Mucosa of stomach (tissue), 1 donor: ENCODE data around the gene TIMM13.
"Not testable (repeated sequence)": the region's sequence is repeated elsewhere in the genome, so short reads cannot be mapped to it uniquely, and the experiment has no call there.

ENCODE experiments used
- H3K27me3 ChIP-seq: one replicate; pipeline ENCODE4 v1.7.0; 2013; ENCODE audit warnings: mild to moderate bottlenecking, low read length; ENCODE audit not compliant: control insufficient read depth, insufficient read depth
- H3K36me3 ChIP-seq: one replicate; pipeline ENCODE4 v1.7.0; 2013; ENCODE audit warnings: low read length; ENCODE audit not compliant: control insufficient read depth, insufficient read depth
- H3K4me1 ChIP-seq: one replicate; pipeline ENCODE4 v1.7.0; 2013; ENCODE audit warnings: mild to moderate bottlenecking, low read length; ENCODE audit not compliant: control insufficient read depth, insufficient read depth
- H3K4me3 ChIP-seq: one replicate; pipeline ENCODE4 v1.7.0; 2013; ENCODE audit warnings: low read length
- H3K9ac ChIP-seq: one replicate; pipeline ENCODE4 v1.7.0; 2013; ENCODE audit warnings: mild to moderate bottlenecking, low read length, moderate library complexity
- H3K9me3 ChIP-seq: one replicate; pipeline ENCODE4 v1.7.0; 2013; ENCODE audit warnings: mild to moderate bottlenecking, low read length, moderate library complexity; ENCODE audit not compliant: control insufficient read depth
- donor health status: Pancreatic carcinoma.

TIMM13 gene

DNA sequence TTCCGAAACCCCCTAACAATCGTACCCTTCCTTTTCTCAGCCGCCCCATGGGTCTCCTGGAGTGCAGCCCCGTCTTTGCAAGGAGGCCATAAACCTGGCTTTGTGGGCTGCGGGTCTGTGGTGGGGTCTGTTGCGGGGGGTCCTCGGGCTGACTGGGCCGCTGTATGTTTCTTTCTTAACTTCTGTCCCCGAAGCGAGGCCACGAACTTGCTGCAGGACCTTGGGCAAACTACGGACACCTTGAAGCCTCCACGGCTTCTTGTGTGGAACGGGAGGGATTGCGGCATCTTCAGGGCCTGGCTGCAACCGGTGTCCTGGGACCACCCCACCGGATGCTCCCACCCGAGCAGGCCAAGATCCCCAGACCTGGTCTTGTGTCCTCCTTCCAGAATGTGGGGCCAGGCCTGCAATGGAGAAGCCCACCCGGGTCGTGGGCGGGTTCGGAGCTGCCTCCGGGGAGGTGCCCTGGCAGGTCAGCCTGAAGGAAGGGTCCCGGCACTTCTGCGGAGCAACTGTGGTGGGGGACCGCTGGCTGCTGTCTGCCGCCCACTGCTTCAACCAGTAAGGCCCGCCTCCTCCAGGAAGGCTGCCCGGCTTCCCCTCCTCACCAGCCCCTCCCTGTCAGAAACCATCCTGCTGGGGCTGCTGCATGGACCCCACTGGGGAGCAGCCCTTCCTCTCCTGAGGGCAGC, 12.0 kb downstream of the TIMM13 start:
- no peaks in the 10 kb centered on the region for H3K4me1 ChIP-seq
- no peak overlapping the region for H3K4me3 ChIP-seq
- no peaks in the 10 kb centered on the region for H3K27me3 ChIP-seq
- H3K9me3 ChIP-seq: no peaks in the 10 kb centered on the region
- no peaks in the 10 kb centered on the region for H3K36me3 ChIP-seq
- H3K9ac ChIP-seq: no peak overlapping the region

DNA sequence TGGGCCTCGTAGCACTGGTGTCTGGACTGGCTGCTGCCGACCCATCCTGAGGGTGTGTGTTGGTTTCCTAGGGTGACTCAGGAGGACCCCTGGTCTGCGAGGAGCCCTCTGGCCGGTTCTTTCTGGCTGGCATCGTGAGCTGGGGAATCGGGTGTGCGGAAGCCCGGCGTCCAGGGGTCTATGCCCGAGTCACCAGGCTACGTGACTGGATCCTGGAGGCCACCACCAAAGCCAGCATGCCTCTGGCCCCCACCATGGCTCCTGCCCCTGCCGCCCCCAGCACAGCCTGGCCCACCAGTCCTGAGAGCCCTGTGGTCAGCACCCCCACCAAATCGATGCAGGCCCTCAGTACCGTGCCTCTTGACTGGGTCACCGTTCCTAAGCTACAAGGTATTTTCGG, 13.8 kb downstream of the TIMM13 start:
- H3K4me1 ChIP-seq: no peaks in the 10 kb centered on the region
- H3K4me3 ChIP-seq: no peak overlapping the region
- no peaks in the 10 kb centered on the region for H3K9me3 ChIP-seq
- no peak overlapping the region for H3K9ac ChIP-seq
- no peaks in the 10 kb centered on the region for H3K36me3 ChIP-seq
- H3K27me3 ChIP-seq: peaks cover 5% of the 10 kb centered on the region

DNA sequence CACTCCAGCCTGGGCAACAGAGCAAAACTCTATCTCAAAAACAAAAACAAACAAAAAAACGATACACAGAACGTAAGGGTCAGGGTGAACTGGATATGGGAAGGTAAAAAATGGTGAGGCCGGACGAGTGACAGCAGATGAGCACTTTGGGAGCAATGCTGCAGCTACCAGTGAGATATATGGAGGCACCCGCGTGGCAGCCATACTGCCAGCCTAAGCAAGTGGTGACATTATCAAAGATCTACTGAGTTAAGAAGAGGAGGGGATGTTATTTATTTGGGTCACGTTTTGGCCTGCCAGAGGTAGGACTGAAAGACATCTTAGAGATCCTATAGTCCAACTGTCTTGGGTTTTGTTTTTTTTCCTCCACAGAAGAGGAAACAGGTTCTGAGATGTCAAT, 14.2 kb downstream of the TIMM13 start:
- Histone ChIP-seq H3K9me3 (no peaks in the 10 kb centered on the region), H3K9ac (no peak overlapping the region), H3K27me3 (peaks cover 5% of the 10 kb centered on the region), H3K4me3 (no peak overlapping the region), H3K36me3 (no peaks in the 10 kb centered on the region), H3K4me1 (no peaks in the 10 kb centered on the region)

DNA sequence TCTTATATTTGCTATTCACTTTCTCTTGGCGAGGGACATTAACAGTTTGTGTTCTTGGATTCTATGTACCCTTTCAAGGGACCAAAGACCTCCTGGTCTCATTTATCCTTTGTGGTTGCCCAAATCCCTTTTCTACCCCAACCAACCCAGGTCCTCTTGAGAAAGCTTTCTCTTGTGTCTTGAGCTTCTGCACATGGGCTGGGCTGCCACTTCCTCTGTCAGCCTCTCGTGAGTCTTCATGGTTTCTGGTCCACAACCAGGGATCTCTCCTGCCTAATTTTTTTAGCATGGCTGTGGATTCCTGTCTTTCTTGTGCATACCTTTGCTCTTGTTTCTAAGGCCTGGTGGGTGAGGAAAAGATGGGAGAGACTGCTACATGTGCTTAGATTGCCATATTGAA, 14.9 kb downstream of the TIMM13 start:
- no peaks in the 10 kb centered on the region for H3K4me1 ChIP-seq
- H3K9ac ChIP-seq: no peak overlapping the region
- no peaks in the 10 kb centered on the region for H3K9me3 ChIP-seq
- H3K36me3 ChIP-seq: no peaks in the 10 kb centered on the region
- H3K4me3 ChIP-seq: no peak overlapping the region
- peaks cover 5% of the 10 kb centered on the region for H3K27me3 ChIP-seq

DNA sequence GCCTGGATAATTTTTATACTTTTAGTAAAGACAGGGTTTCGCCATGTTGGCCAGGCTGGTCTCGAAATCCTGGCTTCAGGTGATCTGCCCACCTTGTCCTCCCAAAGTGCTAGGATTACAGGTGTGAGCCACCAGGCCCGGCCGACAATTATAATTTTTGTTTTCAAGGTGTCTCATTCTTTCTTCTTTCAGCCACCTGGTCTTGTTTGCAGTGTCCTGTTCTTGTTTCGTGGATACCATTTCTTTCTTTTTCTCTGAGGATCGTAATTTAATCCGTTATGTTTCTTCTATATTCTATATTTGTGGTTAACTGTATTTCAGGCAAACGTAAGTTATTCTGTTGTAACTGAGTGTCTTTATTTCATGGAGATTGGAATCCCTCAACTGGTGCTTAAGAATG, 15.7 kb downstream of the TIMM13 start:
- peaks cover 5% of the 10 kb centered on the region for H3K27me3 ChIP-seq

DNA sequence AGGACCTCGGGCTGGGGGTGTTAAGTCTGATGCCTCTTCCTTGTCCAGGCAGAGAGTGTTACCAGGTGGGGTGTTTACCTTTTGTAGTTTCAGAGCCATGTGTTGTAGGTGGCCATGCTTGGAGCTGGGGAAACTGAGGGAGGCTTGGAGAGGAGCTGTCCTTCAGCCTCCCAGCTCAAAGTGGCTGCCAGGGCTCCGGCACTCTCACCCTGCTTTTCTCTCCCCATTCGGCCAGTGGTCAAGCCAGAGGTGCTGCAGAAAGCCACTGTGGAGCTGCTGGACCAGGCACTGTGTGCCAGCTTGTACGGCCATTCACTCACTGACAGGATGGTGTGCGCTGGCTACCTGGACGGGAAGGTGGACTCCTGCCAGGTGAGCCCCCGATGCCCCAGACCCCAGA, 17.4 kb downstream of the TIMM13 start:
- H3K4me1 ChIP-seq: no peaks in the 10 kb centered on the region
- H3K9ac ChIP-seq: no peak overlapping the region
- H3K4me3 ChIP-seq: no peak overlapping the region
- no peaks in the 10 kb centered on the region for H3K9me3 ChIP-seq
- peaks cover 5% of the 10 kb centered on the region for H3K27me3 ChIP-seq
- no peaks in the 10 kb centered on the region for H3K36me3 ChIP-seq

More for the DNA sequence above, 15.7 kb downstream of the TIMM13 start:
- Histone ChIP-seq H3K36me3 (no peaks in the 10 kb centered on the region), H3K9me3 (no peaks in the 10 kb centered on the region), H3K4me1 (no peaks in the 10 kb centered on the region), H3K4me3 (no peak overlapping the region), H3K9ac (no peak overlapping the region)

DNA sequence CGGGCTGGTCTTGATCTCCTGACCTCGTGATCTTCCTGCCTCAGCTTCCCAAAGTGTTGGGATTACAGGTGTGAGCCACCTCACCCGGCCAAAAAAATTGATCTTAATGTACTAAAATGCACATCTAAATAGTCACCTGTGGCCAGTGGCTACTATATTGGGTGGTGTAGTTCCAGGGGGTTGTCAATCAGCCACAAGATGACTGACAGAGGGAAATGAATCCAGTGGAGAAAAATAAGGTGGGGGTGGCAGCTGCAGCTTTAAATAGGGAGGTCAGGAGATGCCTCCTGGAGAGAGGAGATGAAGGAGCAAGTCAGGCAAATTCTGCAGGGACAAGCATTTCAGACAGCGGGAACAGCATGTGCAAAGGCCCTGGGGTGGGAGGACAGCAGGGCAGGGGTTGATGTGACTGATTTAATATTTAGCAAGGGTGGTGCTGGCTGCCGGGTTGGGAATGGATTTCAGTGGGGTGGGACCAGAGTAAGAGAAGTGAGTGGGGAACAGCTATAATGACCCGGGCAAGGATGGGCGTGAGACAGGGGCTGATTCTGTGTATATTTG, 18.0 kb downstream of the TIMM13 start:
- Histone ChIP-seq H3K9ac (no peak overlapping the region), H3K4me1 (no peaks in the 10 kb centered on the region), H3K9me3 (no peaks in the 10 kb centered on the region), H3K36me3 (no peaks in the 10 kb centered on the region), H3K27me3 (peaks cover 5% of the 10 kb centered on the region), H3K4me3 (no peak overlapping the region)

DNA sequence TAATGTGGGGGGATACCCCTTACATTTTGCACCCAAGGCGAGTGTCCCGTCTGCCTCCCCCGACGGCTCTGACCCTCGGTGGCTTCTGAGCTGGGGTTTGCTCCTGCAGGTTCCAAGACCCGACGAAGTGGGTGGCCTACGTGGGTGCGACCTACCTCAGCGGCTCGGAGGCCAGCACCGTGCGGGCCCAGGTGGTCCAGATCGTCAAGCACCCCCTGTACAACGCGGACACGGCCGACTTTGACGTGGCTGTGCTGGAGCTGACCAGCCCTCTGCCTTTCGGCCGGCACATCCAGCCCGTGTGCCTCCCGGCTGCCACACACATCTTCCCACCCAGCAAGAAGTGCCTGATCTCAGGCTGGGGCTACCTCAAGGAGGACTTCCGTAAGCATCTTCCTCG, 19.1 kb downstream of the TIMM13 start:
- H3K4me3 ChIP-seq: no peak overlapping the region
- no peak overlapping the region for H3K9ac ChIP-seq
- H3K36me3 ChIP-seq: no peaks in the 10 kb centered on the region
- peaks cover 5% of the 10 kb centered on the region for H3K27me3 ChIP-seq
- no peaks in the 10 kb centered on the region for H3K9me3 ChIP-seq
- no peaks in the 10 kb centered on the region for H3K4me1 ChIP-seq

DNA sequence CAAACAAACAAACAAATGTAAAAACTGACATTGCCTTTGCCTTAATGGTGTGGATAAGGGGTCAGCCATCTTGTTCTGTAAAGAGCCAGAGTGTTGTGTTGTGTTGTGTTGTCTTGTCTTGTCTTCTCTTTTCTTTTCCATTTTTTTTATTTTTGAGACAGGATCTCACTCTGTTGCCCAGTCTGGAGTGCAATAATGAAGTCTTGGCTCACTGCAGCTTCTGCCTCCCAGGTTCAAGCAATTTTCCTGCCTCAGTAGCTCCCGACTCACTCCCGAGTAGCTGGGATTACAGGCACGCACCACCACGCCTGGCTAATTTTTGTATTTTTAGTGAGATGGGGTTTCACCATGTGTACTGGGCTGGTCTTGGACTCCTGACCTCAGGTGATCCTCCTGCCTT, 27.8 kb downstream of the TIMM13 start:
- Histone ChIP-seq H3K9ac (no peak overlapping the region), H3K4me3 (no peak overlapping the region), H3K4me1 (no peaks in the 10 kb centered on the region), H3K36me3 (no peaks in the 10 kb centered on the region), H3K9me3 (no peaks in the 10 kb centered on the region), H3K27me3 (peaks cover 6% of the 10 kb centered on the region)

DNA sequence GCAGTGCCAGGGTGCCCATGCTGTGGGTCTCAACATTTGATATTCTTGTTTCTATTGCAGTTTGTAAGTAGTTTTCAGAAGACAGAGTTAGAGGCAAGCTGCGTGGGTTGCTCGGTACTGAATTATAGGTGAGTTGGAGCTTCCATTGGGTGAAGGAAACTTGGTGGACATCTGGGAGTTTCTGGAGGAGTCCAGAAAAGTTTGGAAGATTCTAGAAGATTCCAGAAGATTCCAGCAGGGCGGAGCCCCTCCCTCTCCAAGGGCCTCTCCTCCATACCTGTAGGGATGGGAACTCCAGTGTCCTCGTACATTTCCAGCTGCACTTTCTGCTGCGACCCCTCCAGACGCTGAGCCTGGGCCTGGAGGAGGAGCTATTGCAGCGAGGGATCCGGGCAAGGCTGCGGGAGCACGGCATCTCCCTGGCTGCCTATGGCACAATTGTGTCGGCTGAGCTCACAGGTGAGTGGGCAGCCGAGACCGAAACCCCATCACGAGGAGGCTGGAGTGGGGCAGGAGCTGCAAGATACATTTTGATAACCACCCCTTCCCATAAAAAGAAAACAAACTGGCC, 28.6 kb downstream of the TIMM13 start:
- H3K9me3 ChIP-seq: no peaks in the 10 kb centered on the region
- H3K27me3 ChIP-seq: peaks cover 6% of the 10 kb centered on the region
- no peaks in the 10 kb centered on the region for H3K36me3 ChIP-seq
- no peaks in the 10 kb centered on the region for H3K4me1 ChIP-seq
- H3K4me3 ChIP-seq: no peak overlapping the region
- no peak overlapping the region for H3K9ac ChIP-seq

DNA sequence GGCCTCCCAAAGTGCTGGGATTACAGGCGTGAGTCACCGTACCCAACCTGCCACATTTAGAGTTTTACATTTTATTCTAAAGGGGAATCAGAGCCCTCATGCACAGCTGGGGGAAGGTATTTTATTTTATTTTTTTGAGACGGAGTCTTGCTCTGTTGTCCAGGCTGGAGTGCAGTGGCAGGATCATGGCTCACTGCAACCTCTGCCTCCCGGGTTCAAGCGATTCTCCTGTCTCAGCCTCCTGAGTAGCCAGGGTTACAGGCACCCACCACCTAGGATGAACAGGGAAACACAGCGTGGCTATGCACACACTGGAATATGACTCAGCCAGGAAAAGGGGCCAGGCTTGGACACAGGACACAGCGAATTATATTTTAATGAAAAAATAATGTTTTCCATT, 30.2 kb downstream of the TIMM13 start:
- H3K36me3 ChIP-seq, H3K9ac ChIP-seq, H3K27me3 ChIP-seq: not testable (repeated sequence)

DNA sequence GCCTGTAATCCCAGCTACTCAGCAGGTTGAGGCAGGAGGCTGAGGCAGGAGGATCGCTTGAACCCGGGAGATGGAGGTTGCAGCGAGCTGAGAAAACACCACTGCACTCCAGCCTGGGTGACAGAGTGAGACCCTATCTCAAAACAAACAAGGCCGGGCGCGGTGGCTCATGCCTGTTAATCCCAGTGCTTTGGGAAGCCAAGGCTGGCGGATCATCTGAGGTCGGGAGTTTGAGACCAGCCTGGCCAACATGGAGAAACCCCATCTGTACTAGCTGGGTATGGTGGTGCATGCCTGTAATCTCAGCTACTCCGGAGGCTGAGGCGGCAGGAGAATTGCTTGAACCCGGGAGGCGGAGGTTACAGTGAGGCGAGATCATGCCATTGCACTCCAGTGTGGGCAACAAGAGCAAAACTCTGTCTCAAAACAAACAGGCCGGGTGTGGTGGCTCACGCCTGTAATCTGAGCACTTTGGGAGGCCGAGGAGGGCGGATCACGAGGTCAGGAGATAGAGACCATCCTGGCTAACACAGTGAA, 32.0 kb downstream of the TIMM13 start:
- H3K9me3 ChIP-seq, H3K4me1 ChIP-seq, H3K27me3 ChIP-seq, H3K36me3 ChIP-seq, H3K4me3 ChIP-seq, H3K9ac ChIP-seq: not testable (repeated sequence)

More for the DNA sequence above, 30.2 kb downstream of the TIMM13 start:
- H3K4me3 ChIP-seq, H3K9me3 ChIP-seq, H3K4me1 ChIP-seq: not testable (repeated sequence)
